ENCODE measurements around the gene SLC2A6. TPM values are rescaled to one million over a fixed set of nuclear protein-coding genes. Genes with fewer than 3 reads are reported as not detected.

The SLC2A6 gene
- total RNA-seq, 1 donor from 2014 or later = 37.4 TPM

GRCh38 chr9:133463234-133463863, 15.6 kb downstream of the SLC2A6 start:
- POLR2A ChIA-PET = interaction anchor here (0.6 kb wide), 1 partner anchor 44 kb away, joined by 3 read pairs; no protein-coding TSS in a partner anchor
- CTCF ChIA-PET = no interaction called here
- no peaks in the 10 kb centered on the region for H3K9me3 Mint-ChIP-seq
- no peaks in the 10 kb centered on the region for H3K27me3 Mint-ChIP-seq
- no peak overlapping the region for H3K4me3 Mint-ChIP-seq
- H3K36me3 Mint-ChIP-seq (ENCODE audit: low read depth) = peaks cover 14% of the 10 kb centered on the region
- H3K27ac Mint-ChIP-seq = peak overlapping the region; percentile 30
- H3K4me1 Mint-ChIP-seq = peaks cover 20% of the 10 kb centered on the region
- no peak for ATAC-seq (ENCODE audit: low read depth)
- intact Hi-C loops (cut with micrococcal nuclease) = no loop called here
- no peak for DNase-seq
- TF ChIP-seq CTCF (IDR thresholded peaks at IDR 0.05) = no peak

GRCh38 chr9:133461975-133462374, 16.9 kb downstream of the SLC2A6 start:
- H3K27me3 Mint-ChIP-seq = no peaks in the 10 kb centered on the region
- intact Hi-C loops (cut with micrococcal nuclease) = no loop called here
- ChIA-PET CTCF (no interaction called here), POLR2A (interaction anchor here (2.7 kb wide), 1 partner anchor 16 kb away, joined by 44 read pairs; the partner anchor contains the start of gene SLC2A6)
- no peak overlapping the region for H3K4me3 Mint-ChIP-seq
- no peak for TF ChIP-seq CTCF (IDR thresholded peaks at IDR 0.05)
- H3K4me1 Mint-ChIP-seq = peaks cover 20% of the 10 kb centered on the region
- ATAC-seq (ENCODE audit: low read depth) (no peak), DNase-seq (no peak)
- peaks cover 14% of the 10 kb centered on the region for H3K36me3 Mint-ChIP-seq (ENCODE audit: low read depth)
- no peak overlapping the region for H3K27ac Mint-ChIP-seq
- no peaks in the 10 kb centered on the region for H3K9me3 Mint-ChIP-seq

- peak overlapping the region; percentile 88 for H3K27ac Mint-ChIP-seq
- DNase-seq (no peak), ATAC-seq (ENCODE audit: low read depth) (peak; percentile 27)
- TF ChIP-seq CTCF (IDR thresholded peaks at IDR 0.05) = no peak
- H3K36me3 Mint-ChIP-seq (ENCODE audit: low read depth) = peaks cover 14% of the 10 kb centered on the region
- no peaks in the 10 kb centered on the region for H3K27me3 Mint-ChIP-seq
- ChIA-PET CTCF (interaction anchor here (1.2 kb wide), 1 partner anchor 26 kb away, joined by 3 read pairs; no protein-coding TSS in a partner anchor), POLR2A (interaction anchor here (1.2 to 2.7 kb wide), 9 partner anchors 9 to 704 kb away, joined by 5 to 44 read pairs (median 12); partner anchors contain the start of genes MED22, REXO4, RNU6ATAC and RPL7A)
- H3K9me3 Mint-ChIP-seq = no peaks in the 10 kb centered on the region
- intact Hi-C loops (cut with micrococcal nuclease) = loop anchor here (1.0 kb wide), 1 partner anchor 42 kb away; the partner anchor contains the start of gene REXO4
- peaks cover 20% of the 10 kb centered on the region for H3K4me1 Mint-ChIP-seq
- peak overlapping the region; percentile 81 for H3K4me3 Mint-ChIP-seq
Measured at GRCh38 chr9:133460405-133461175, 18.3 kb downstream of the SLC2A6 start.

GRCh38 chr9:133459476-133460404, 19.2 kb downstream of the SLC2A6 start, which contains the start of gene CACFD1:
Gene CACFD1, plus strand, starts transcription at chr9:133459978. Its CDS starts 89 bp downstream, at chr9:133460067.
- ATAC-seq (ENCODE audit: low read depth) = peak; percentile 77

More at GRCh38 chr9:133459476-133460404, 19.2 kb downstream of the SLC2A6 start, which contains the start of gene CACFD1:
- peak; percentile 97 for DNase-seq
- Mint-ChIP-seq H3K27me3 (no peaks in the 10 kb centered on the region), H3K27ac (peak within 1 kb of the TSS; percentile 89), H3K4me3 (peak within 1 kb of the TSS; percentile 90), H3K4me1 (peaks cover 20% of the 10 kb centered on the region), H3K9me3 (no peaks in the 10 kb centered on the region), H3K36me3 (ENCODE audit: low read depth) (peaks cover 8% of the 10 kb centered on the region)
- POLR2A ChIA-PET = interaction anchor here (0.6 to 2.7 kb wide), 20 partner anchors 9 to 790 kb away, joined by 3 to 44 read pairs (median 5); partner anchors contain the start of genes ADAMTS13, DDX31, GTF3C4 and GTF3C5
- TF ChIP-seq CTCF (IDR thresholded peaks at IDR 0.05) = no peak
- CTCF ChIA-PET = interaction anchor here (1.2 to 1.5 kb wide), 2 partner anchors 27 to 273 kb away, joined by 3 to 5 read pairs; no protein-coding TSS in a partner anchor
- intact Hi-C loops (cut with micrococcal nuclease) = loop anchor here (1.0 kb wide), 6 partner anchors 18 to 566 kb away; partner anchors contain the start of genes BRD3OS, REXO4, STKLD1 and SURF4

Data from activated B cell treated with CpG ODN at 0.5 μM for 24 hours (primary cell).